ENCODE measurements around the gene VKORC1L1.

- TF ChIP-seq CTCF (IDR thresholded peaks at IDR 0.05) = no peak
- TF ChIP-seq POLR2AphosphoS5 (IDR thresholded peaks at IDR 0.05; ENCODE audit: insufficient read depth in 1 of 2, low read depth in 1 of 2) = no peak
- TF ChIP-seq POLR2A (IDR thresholded peaks at IDR 0.05) = no peak
These were observed 106.2 kb downstream of the VKORC1L1 start for GRCh38 chr7:65978891-65979582.

Measured in vagina (tissue), 2 donors.